Nephron progenitor cell (in vitro differentiated cells): ENCODE data around the gene SMIM45.

Experiments
- DNase-seq: peaks from one replicate; pipeline ENCODE4 v3.0.0; 2021
- H3K27ac Mint-ChIP-seq: 2 replicates; pipeline ENCODE4 v1.8.0; 2021; ENCODE audit warnings: mild to moderate bottlenecking, moderate library complexity, mixed read lengths
- H3K27me3 Mint-ChIP-seq: 2 replicates; pipeline ENCODE4 v1.8.0; 2021; ENCODE audit warnings: mild to moderate bottlenecking, low read depth, mixed read lengths; ENCODE audit not compliant: poor library complexity
- H3K36me3 Mint-ChIP-seq: 2 replicates; pipeline ENCODE4 v1.8.0; 2021; ENCODE audit warnings: low read depth, mixed read lengths
- H3K4me1 Mint-ChIP-seq: 2 replicates; pipeline ENCODE4 v1.8.0; 2021; ENCODE audit warnings: mixed read lengths
- H3K4me3 Mint-ChIP-seq: 2 replicates; pipeline ENCODE4 v1.8.0; 2021; ENCODE audit warnings: mild to moderate bottlenecking, moderate library complexity, mixed read lengths
- H3K9me3 Mint-ChIP-seq: 2 replicates; pipeline ENCODE4 v1.8.0; 2021; ENCODE audit warnings: mild to moderate bottlenecking, moderate library complexity, mixed read lengths
- CTCF ChIP-seq: fragments of 200-600 bp; sonication (generic); IDR thresholded peaks from 2 replicates; pipeline ENCODE4 v1.5.0; 2021; ENCODE audit warnings: antibody characterized with exemption

SMIM45 gene

GRCh38 chr22:41971431-41971830, 19.5 kb downstream of the SMIM45 start:
- H3K27ac Mint-ChIP-seq, result no peak overlapping the region
- peaks cover 4% of the 10 kb centered on the region for H3K9me3 Mint-ChIP-seq
- no peaks in the 10 kb centered on the region for H3K36me3 Mint-ChIP-seq
- no peak for TF ChIP-seq CTCF
- H3K4me3 Mint-ChIP-seq, result no peak overlapping the region
- peaks cover 60% of the 10 kb centered on the region for H3K27me3 Mint-ChIP-seq
- H3K4me1 Mint-ChIP-seq, result peaks cover 54% of the 10 kb centered on the region
- DNase-seq, result no peak

- H3K4me1 Mint-ChIP-seq, result peaks cover 45% of the 10 kb centered on the region
- H3K36me3 Mint-ChIP-seq, result no peaks in the 10 kb centered on the region
- H3K27me3 Mint-ChIP-seq, result peaks cover 75% of the 10 kb centered on the region
- no peak for TF ChIP-seq CTCF
- H3K27ac Mint-ChIP-seq, result no peak overlapping the region
- peaks cover 4% of the 10 kb centered on the region for H3K9me3 Mint-ChIP-seq
- no peak overlapping the region for H3K4me3 Mint-ChIP-seq
- no peak for DNase-seq
Observed at GRCh38 chr22:41974691-41975290, 22.8 kb downstream of the SMIM45 start.

- Mint-ChIP-seq H3K4me1 (peaks cover 38% of the 10 kb centered on the region), H3K36me3 (no peaks in the 10 kb centered on the region), H3K4me3 (peak overlapping the region; percentile 76), H3K9me3 (peaks cover 4% of the 10 kb centered on the region), H3K27ac (no peak overlapping the region), H3K27me3 (peaks cover 70% of the 10 kb centered on the region)
- no peak for TF ChIP-seq CTCF
- no peak for DNase-seq
Observed at GRCh38 chr22:41975299-41976069, 23.5 kb downstream of the SMIM45 start.

GRCh38 chr22:41976070-41976901, 24.3 kb downstream of the SMIM45 start:
- peaks cover 33% of the 10 kb centered on the region for H3K4me1 Mint-ChIP-seq
- peaks cover 66% of the 10 kb centered on the region for H3K27me3 Mint-ChIP-seq
- peak overlapping the region; percentile 76 for H3K4me3 Mint-ChIP-seq
- peaks cover 4% of the 10 kb centered on the region for H3K9me3 Mint-ChIP-seq
- TF ChIP-seq CTCF, result no peak
- DNase-seq, result peak; percentile 81
- H3K36me3 Mint-ChIP-seq, result no peaks in the 10 kb centered on the region
- H3K27ac Mint-ChIP-seq, result no peak overlapping the region

GRCh38 chr22:41976961-41977566, 25.1 kb downstream of the SMIM45 start:
- H3K4me3 Mint-ChIP-seq, result peak overlapping the region; percentile 80
- DNase-seq, result peak; percentile 37
- peaks cover 33% of the 10 kb centered on the region for H3K4me1 Mint-ChIP-seq
- H3K27ac Mint-ChIP-seq, result no peak overlapping the region
- H3K36me3 Mint-ChIP-seq, result no peaks in the 10 kb centered on the region
- H3K9me3 Mint-ChIP-seq, result peaks cover 4% of the 10 kb centered on the region
- H3K27me3 Mint-ChIP-seq, result peaks cover 61% of the 10 kb centered on the region
- TF ChIP-seq CTCF, result no peak
